Upper lobe of right lung (tissue), 1 donor: Measurements from ENCODE around the gene RPUSD3. TPM values are rescaled to one million over a fixed set of nuclear protein-coding genes. Genes with fewer than 3 reads are reported as not detected.

Experiments
- ATAC-seq: fragments of 200-7000 bp; cut with Tn5 transposase; one replicate; pipeline ENCODE4 v1.9.1; 2020; ENCODE audit warnings: mild to moderate bottlenecking, moderate library complexity
- DNase-seq: peaks from one replicate; pipeline ENCODE4 v3.0.0-alpha.2; 2020
- H3K27ac ChIP-seq: fragments of 200-600 bp; one replicate; pipeline ENCODE4 v1.8.0; 2022
- H3K27me3 ChIP-seq: fragments of 200-600 bp; one replicate; pipeline ENCODE4 v1.8.0; 2022; ENCODE audit warnings: mild to moderate bottlenecking
- H3K36me3 ChIP-seq: fragments of 200-600 bp; one replicate; pipeline ENCODE4 v1.8.0; 2022
- H3K4me1 ChIP-seq: fragments of 200-600 bp; one replicate; pipeline ENCODE4 v1.8.0; 2022
- H3K4me3 ChIP-seq: fragments of 200-600 bp; one replicate; pipeline ENCODE4 v1.8.0; 2022; ENCODE audit warnings: mild to moderate bottlenecking
- H3K9me3 ChIP-seq: fragments of 200-600 bp; one replicate; pipeline ENCODE4 v1.8.0; 2022
- intact Hi-C: fragments of 100-400 bp; cut with DNase I; formaldehyde crosslinking; loops from one replicate; pipeline ENCODE4 v1.11.0; 2022
- total RNA-seq: library from RNA; stranded (reverse); fragmentation: NEBNext Ultra II Directional; extraction: Animal tissue kit (Norgen Biotek cat#: 25700); gene quantifications from one replicate; pipeline ENCODE4 v1.2.1, GENCODE V29; 2021
- TF ChIP-seq, protein P1 (sequence below): fragments of 200-600 bp; IDR thresholded peaks from one replicate; pipeline ENCODE4 v1.8.0; 2022; ENCODE audit warnings: antibody characterized with exemption
- donor health status: DM: no; HTN: yes; CAD: no; lungs with severe emphysema.

RPUSD3 gene
- total RNA-seq, 1 donor from 2014 or later, result 27.7 TPM

GRCh38 chr3:9831253-9831652 lies 12.6 kb downstream of the RPUSD3 start:
- no peak for ATAC-seq
- peaks cover 19% of the 10 kb centered on the region for H3K36me3 ChIP-seq

DNA sequence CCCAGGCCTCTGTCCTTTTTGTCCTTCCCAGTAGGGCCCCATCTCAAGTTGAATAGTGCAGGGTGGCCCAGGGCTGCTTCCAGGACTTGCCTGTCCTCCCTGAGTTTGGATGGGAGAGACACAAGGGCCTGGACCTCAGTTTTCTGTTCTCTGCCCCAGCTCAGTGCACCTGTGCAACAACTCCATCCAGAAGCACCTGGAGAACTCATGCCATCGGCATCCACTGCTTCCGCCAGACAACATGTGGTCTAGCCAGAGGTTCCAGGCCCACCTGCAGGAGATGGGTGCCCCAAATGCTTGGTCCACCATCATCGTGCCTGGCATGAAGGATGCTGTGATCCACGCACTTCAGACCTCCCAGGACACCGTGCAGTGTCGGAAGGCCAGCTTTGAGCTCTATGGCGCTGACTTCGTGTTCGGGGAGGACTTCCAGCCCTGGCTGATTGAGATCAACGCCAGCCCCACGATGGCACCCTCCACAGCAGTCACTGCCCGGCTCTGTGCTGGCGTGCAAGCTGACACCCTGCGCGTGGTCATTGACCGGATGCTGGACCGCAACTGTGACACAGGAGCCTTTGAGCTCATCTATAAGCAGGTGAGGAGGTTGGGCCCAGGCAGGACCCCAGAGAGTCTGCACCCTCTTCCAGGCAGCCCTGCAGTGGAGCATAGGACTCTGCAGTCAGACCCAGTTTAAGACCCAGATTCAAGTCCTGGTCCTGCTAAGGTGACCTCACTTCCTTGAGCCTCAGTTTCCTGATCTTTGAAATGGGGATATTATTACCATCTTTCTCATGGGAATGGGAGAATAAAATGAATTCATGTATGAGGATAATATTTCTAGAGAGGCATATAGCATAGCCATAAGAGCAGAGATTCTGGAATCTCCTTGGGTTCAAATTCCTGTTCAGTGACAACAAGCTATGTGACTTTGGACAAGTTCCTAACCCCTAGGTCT lies 14.7 kb downstream of the RPUSD3 start:
- Histone ChIP-seq H3K4me1 (no peaks in the 10 kb centered on the region), H3K36me3 (peaks cover 19% of the 10 kb centered on the region), H3K4me3 (no peak overlapping the region), H3K27ac (no peak overlapping the region), H3K9me3 (no peaks in the 10 kb centered on the region), H3K27me3 (no peaks in the 10 kb centered on the region)
- intact Hi-C loops, result no loop called here
- TF ChIP-seq, protein P1, sequence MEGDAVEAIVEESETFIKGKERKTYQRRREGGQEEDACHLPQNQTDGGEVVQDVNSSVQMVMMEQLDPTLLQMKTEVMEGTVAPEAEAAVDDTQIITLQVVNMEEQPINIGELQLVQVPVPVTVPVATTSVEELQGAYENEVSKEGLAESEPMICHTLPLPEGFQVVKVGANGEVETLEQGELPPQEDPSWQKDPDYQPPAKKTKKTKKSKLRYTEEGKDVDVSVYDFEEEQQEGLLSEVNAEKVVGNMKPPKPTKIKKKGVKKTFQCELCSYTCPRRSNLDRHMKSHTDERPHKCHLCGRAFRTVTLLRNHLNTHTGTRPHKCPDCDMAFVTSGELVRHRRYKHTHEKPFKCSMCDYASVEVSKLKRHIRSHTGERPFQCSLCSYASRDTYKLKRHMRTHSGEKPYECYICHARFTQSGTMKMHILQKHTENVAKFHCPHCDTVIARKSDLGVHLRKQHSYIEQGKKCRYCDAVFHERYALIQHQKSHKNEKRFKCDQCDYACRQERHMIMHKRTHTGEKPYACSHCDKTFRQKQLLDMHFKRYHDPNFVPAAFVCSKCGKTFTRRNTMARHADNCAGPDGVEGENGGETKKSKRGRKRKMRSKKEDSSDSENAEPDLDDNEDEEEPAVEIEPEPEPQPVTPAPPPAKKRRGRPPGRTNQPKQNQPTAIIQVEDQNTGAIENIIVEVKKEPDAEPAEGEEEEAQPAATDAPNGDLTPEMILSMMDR, result no peak
- no peak for ATAC-seq
- no peak for DNase-seq

More at GRCh38 chr3:9831253-9831652, 12.6 kb downstream of the RPUSD3 start:
- no peak overlapping the region for H3K4me3 ChIP-seq
- intact Hi-C loops, result no loop called here
- no peak for DNase-seq
- no peak overlapping the region for H3K27ac ChIP-seq
- no peaks in the 10 kb centered on the region for H3K27me3 ChIP-seq
- TF ChIP-seq, protein P1, result no peak
- H3K4me1 ChIP-seq, result no peaks in the 10 kb centered on the region
- no peaks in the 10 kb centered on the region for H3K9me3 ChIP-seq

DNA sequence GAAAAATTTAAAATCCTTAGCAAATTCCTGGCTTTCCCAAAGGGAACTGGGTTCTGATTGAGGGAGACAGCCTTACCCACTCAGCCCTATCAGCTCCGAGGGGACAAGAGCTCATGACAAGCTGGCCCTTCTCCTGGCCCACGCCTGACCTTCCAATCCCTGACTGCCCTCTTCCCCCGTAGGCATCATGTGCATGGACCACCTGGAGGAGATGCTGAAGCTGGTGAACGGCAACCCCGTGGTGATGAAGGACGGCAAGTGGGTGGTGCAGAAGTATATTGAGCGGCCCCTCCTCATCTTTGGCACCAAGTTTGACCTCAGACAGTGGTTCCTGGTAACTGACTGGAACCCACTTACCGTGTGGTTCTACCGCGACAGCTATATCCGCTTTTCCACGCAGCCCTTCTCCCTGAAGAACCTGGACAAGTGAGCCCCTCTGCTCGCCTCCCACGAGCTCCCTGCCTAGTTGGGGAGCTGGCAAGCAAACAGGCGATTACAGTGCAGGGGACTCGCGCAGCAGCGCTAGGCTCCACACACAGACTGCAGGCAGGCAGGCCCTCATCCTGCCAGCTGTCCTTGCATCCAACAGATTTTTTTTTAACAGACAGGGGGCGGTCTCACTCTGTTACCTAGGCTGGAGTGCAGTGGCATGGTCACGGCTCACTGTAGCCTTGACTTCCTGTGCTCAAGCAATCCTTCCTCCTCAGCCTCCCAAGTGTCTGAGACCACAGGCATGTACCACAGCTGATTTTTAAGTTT lies 16.8 kb downstream of the RPUSD3 start:
- intact Hi-C loops, result no loop called here
- H3K27me3 ChIP-seq, result no peaks in the 10 kb centered on the region
- H3K4me3 ChIP-seq, result no peak overlapping the region
- no peaks in the 10 kb centered on the region for H3K9me3 ChIP-seq
- no peak for DNase-seq
- TF ChIP-seq, protein P1, result peak; percentile 16
- no peaks in the 10 kb centered on the region for H3K4me1 ChIP-seq
- peak; percentile 76 for ATAC-seq
- peaks cover 6% of the 10 kb centered on the region for H3K36me3 ChIP-seq
- no peak overlapping the region for H3K27ac ChIP-seq

- Histone ChIP-seq H3K27ac (no peak overlapping the region), H3K9me3 (no peaks in the 10 kb centered on the region), H3K4me3 (no peak overlapping the region), H3K4me1 (no peaks in the 10 kb centered on the region), H3K27me3 (no peaks in the 10 kb centered on the region), H3K36me3 (peaks cover 6% of the 10 kb centered on the region)
- no peak for DNase-seq
- intact Hi-C loops, result no loop called here
- peak; percentile 13 for ATAC-seq
- TF ChIP-seq, protein P1, result no peak
Observed at GRCh38 chr3:9825451-9826040, 18.3 kb downstream of the RPUSD3 start.

DNA sequence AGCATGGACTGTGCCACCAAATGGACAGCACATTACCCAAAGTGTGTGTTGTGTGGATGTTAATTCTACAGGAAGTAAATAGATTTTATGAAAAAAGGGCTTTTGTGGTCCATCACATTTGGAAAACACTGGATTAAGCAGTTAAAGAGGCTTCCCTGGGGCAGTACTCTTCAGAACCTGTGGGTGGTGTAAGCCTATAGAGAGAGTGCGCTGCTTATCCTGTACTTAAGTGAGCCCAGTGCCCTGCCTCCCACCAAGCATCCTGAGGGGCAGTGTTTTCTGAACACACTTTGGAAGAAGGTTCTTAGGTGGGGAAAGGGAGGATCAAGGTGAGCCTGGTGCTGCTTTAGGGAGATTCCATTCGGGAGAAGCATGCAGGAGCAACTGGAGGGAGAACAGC lies 22.9 kb downstream of the RPUSD3 start:
- peaks cover 5% of the 10 kb centered on the region for H3K36me3 ChIP-seq
- no peaks in the 10 kb centered on the region for H3K27me3 ChIP-seq
- H3K4me3 ChIP-seq, result no peak overlapping the region
- DNase-seq, result no peak
- intact Hi-C loops, result no loop called here
- H3K4me1 ChIP-seq, result no peaks in the 10 kb centered on the region
- no peak overlapping the region for H3K27ac ChIP-seq
- ATAC-seq, result peak; percentile 47
- H3K9me3 ChIP-seq, result no peaks in the 10 kb centered on the region
- TF ChIP-seq, protein P1, result peak; percentile 12
